ENCODE data around the gene SCGB1D4. TPM values are rescaled to one million over a fixed set of nuclear protein-coding genes. Genes with fewer than 3 reads are reported as not detected.
"Not testable (repeated sequence)": the region's sequence is repeated elsewhere in the genome, so short reads cannot be mapped to it uniquely, and the experiment has no call there.

The SCGB1D4 gene, protein sequence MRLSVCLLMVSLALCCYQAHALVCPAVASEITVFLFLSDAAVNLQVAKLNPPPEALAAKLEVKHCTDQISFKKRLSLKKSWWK
- not detected for total RNA-seq

- Histone ChIP-seq H3K4me1 (no peaks in the 10 kb centered on the region), H3K27me3 (peaks cover 0 to 22% (median 0%) of the 10 kb centered on the region in 4 donors), H3K27ac (replicated peaks in 1 of 4) (no peak within 1 kb of the TSS), H3K36me3 (no peaks in the 10 kb centered on the region), H3K4me3 (no peak within 1 kb of the TSS), H3K9me3 (no peaks in the 10 kb centered on the region)
- no peak for TF ChIP-seq POLR2A (IDR thresholded peaks at IDR 0.05; ENCODE audit: low read depth)
- TF ChIP-seq CTCF (IDR thresholded peaks at IDR 0.05) = no peak
- TF ChIP-seq POLR2AphosphoS5 (IDR thresholded peaks at IDR 0.05) = no peak
- no peak for TF ChIP-seq EP300 (IDR thresholded peaks at IDR 0.05)
- 73% methylated on average over 4 of the region's 7 CpGs for WGBS
- intact Hi-C loops (cut with DNase I) = no loop called here
- DNase-seq (ENCODE audit: extremely low spot score) = no peak
These were observed at the start of gene SCGB1D4 for GRCh38 chr11:62298975-62299374. TSS of gene SCGB1D4 (minus strand) at chr11:62299075. CDS start at chr11:62299010, 65 bp downstream.

- no peak overlapping the region for H3K27ac ChIP-seq (replicated peaks in 1 of 4)
- no peak for DNase-seq (ENCODE audit: extremely low spot score)
- no peaks in the 10 kb centered on the region for H3K36me3 ChIP-seq
- no peak overlapping the region for H3K4me3 ChIP-seq
- WGBS = 89% methylated on average over 4 of the region's 6 CpGs
- peaks cover 0 to 3% (median 0%) of the 10 kb centered on the region in 4 donors for H3K4me1 ChIP-seq
- TF ChIP-seq EP300 (IDR thresholded peaks at IDR 0.05) (no peak), POLR2AphosphoS5 (IDR thresholded peaks at IDR 0.05) (no peak), CTCF (IDR thresholded peaks at IDR 0.05) (no peak), POLR2A (IDR thresholded peaks at IDR 0.05; ENCODE audit: low read depth) (no peak)
- intact Hi-C loops (cut with DNase I) = no loop called here
- H3K27me3 ChIP-seq = no peaks in the 10 kb centered on the region
- H3K9me3 ChIP-seq = no peaks in the 10 kb centered on the region
These were observed 47.0 kb upstream of the SCGB1D4 start for GRCh38 chr11:62345861-62346260.

DNA sequence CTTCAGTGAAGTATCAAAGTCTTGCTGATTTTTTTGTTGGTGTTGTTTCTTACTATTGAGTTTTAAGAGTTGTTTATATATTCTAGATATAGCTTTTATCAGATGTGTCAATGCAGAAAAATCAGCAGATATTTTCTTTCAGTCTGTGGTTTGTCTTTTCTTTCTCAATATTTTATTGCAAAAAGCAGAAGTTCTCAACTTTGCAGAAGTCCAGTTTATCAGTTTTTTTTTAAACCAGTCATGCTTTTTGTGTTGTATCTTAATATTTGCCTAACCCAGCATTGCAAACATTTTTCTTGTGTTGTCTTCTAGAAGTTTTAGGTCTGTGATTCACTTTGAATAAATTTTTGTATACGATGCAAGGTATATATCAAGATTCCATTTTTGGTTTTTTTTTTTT lies 45.3 kb upstream of the SCGB1D4 start:
- no peak for DNase-seq (ENCODE audit: extremely low spot score)
- WGBS = 75% methylated on average over 1 of the region's 1 CpG

GRCh38 chr11:62343646-62344190 lies 44.8 kb upstream of the SCGB1D4 start:
- not testable (repeated sequence) for H3K4me1 ChIP-seq; H3K27me3 ChIP-seq; DNase-seq (ENCODE audit: extremely low spot score); H3K4me3 ChIP-seq; H3K9me3 ChIP-seq; H3K36me3 ChIP-seq; H3K27ac ChIP-seq (replicated peaks in 1 of 4)
- intact Hi-C loops (cut with DNase I) = loop anchor here (5.0 kb wide), 1 partner anchor 34 kb away; no protein-coding TSS in a partner anchor
- whole genome bisulfite sequencing = 89% methylated on average over 7 of the region's 7 CpGs

More for the DNA sequence above, 45.3 kb upstream of the SCGB1D4 start:
- Histone ChIP-seq H3K36me3 (no peaks in the 10 kb centered on the region), H3K27ac (replicated peaks in 1 of 4) (no peak overlapping the region), H3K4me1 (peaks cover 0 to 8% (median 4%) of the 10 kb centered on the region in 4 donors), H3K9me3 (no peaks in the 10 kb centered on the region), H3K27me3 (no peaks in the 10 kb centered on the region), H3K4me3 (no peak overlapping the region)
- intact Hi-C loops (cut with DNase I) = loop anchor here (5.0 kb wide), 1 partner anchor 33 kb away; no protein-coding TSS in a partner anchor
- TF ChIP-seq POLR2AphosphoS5 (IDR thresholded peaks at IDR 0.05) (no peak), POLR2A (IDR thresholded peaks at IDR 0.05; ENCODE audit: low read depth) (no peak), EP300 (IDR thresholded peaks at IDR 0.05) (no peak), CTCF (IDR thresholded peaks at IDR 0.05) (no peak)

DNA sequence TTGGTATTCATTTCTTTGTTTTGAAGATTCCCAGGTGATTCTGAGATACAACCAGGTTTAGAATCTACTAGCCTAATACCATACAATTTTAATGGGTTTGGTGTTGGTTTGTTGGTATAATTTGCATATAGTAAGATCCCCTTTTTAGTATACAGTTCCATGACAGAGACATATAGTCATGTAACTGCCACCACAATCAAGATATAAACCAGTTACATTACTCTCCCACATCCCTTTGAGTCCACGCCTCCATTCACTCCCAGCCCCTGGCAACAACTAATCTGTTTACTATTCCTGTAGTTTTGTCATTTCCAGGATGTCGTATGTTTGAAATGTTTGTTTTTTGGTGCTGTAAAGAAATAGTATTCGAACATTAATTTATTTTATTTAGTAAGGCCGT lies 42.7 kb upstream of the SCGB1D4 start:
- peaks cover 4 to 24% (median 15%) of the 10 kb centered on the region in 4 donors for H3K4me1 ChIP-seq
- intact Hi-C loops (cut with DNase I) = loop anchor here (5.0 kb wide), 1 partner anchor 36 kb away; no protein-coding TSS in a partner anchor
- no peak for DNase-seq (ENCODE audit: extremely low spot score)
- H3K4me3 ChIP-seq = no peak overlapping the region
- no peaks in the 10 kb centered on the region for H3K27me3 ChIP-seq
- no peak overlapping the region for H3K27ac ChIP-seq (replicated peaks in 1 of 4)
- 84% methylated on average over 4 of the region's 4 CpGs for WGBS
- H3K36me3 ChIP-seq = no peaks in the 10 kb centered on the region
- no peaks in the 10 kb centered on the region for H3K9me3 ChIP-seq
- TF ChIP-seq EP300 (IDR thresholded peaks at IDR 0.05) (no peak), POLR2AphosphoS5 (IDR thresholded peaks at IDR 0.05) (no peak), CTCF (IDR thresholded peaks at IDR 0.05) (no peak), POLR2A (IDR thresholded peaks at IDR 0.05; ENCODE audit: low read depth) (no peak)
